ENCODE results near the gene RALGDS.
"Not testable (repeated sequence)": the region's sequence is repeated elsewhere in the genome, so short reads cannot be mapped to it uniquely, and the experiment has no call there.

Gene RALGDS

DNA sequence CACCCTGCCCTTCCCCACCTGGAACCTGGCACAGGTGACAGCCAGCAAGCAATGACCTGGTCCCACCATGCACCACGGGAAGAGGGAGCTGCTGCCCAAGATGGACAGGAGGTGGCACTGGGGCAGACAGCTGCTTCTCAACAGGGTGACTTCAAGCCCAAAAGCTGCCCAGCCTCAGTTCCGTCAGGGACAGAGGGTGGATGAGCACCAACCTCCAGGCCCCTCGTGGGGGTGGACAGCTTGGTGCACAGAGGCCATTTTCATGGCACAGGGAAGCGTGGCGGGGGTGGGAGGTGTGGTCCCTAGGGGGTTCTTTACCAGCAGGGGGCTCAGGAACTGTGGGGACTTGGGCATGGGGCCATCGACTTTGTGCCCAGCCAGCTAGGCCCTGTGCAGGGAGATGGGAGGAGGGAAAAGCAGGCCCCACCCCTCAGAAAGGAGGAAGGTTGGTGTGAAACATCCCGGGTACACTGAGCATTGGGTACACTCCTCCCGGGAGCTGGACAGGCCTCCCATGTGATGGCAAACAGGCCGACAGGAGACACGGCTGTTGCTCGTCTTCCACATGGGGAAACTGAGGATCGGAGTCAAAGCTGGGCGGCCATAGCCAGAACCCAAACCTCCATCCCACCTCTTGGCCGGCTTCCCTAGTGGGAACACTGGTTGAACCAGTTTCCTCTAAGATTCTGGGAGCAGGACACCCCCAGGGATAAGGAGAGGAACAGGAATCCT is 57.4 kb downstream of the RALGDS start:
- FAIRE-seq = no peak

DNA sequence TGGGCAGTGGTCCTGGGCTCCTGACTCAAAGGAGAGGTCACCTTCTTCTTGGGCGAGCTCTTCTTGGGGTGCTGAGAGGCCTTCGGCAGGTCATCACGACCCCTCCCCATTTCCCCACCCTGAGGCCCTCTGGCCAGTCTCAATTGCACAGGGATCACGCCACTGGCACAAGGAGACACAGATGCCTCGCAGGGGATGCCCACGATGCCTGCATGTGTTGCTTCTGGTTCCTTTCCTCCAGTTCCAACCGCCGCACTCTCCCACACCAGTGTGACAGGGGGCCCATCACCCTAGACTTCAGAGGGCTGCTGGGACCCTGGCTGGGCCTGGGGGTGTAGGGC is 57.9 kb downstream of the RALGDS start:
- no peak for FAIRE-seq

DNA sequence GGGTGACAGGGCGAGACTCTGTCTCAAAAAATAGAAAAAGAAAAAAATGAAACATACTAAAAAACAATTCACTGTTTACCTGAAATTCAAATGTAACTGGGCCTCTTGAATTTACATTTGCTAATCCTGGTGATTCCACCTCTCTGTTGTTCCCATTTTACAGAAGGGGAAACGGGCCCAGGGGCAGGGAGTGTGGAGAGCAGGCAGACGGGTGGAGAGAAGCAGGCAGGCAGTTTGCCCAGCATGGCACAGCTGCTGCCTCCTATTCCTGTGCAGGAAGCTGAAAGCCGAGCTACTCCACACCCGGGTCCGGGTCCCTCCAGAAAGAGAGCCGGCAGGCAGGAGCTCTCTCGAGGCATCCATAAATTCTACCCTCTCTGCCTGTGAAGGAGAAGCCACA is 58.5 kb downstream of the RALGDS start:
- not testable (repeated sequence) for FAIRE-seq

DNA sequence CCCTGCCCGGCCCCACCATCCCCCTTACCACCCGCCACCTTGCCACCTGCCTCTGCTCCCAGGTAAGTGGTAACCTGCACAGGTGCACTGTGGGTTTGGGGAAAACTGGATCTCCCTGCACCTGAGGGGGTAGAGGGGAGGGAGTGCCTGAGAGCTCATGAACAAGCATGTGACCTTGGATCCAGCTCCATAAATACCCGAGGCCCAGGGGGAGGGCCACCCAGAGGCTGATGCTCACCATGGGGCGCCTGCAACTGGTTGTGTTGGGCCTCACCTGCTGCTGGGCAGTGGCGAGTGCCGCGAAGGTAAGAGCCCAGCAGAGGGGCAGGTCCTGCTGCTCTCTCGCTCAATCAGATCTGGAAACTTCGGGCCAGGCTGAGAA is 59.3 kb downstream of the RALGDS start, which contains the start of gene CEL:
TSS of gene CEL (plus strand) at position 218 of the 382 bp plus-strand sequence. CDS start at position 240, 22 bp downstream.
- not testable (repeated sequence) for FAIRE-seq

DNA sequence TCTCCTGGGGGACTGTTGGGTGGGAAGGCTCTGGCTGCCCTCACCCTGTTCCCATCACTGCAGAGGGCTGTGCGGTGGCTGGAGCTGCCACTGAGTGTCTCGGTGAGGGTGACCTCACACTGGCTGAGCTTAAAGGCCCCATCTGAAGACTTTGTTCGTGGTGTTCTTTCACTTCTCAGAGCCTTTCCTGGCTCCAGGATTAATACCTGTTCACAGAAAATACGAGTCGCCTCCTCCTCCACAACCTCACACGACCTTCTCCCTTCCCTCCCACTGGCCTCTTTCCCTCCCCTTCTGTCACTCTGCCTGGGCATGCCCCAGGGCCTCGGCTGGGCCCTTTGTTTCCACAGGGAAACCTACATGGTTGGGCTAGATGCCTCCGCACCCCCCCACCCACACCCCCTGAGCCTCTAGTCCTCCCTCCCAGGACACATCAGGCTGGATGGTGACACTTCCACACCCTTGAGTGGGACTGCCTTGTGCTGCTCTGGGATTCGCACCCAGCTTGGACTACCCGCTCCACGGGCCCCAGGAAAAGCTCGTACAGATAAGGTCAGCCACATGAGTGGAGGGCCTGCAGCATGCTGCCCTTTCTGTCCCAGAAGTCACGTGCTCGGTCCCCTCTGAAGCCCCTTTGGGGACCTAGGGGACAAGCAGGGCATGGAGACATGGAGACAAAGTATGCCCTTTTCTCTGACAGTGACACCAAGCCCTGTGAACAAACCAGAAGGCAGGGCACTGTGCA is 59.8 kb downstream of the RALGDS start:
- FAIRE-seq = not testable (repeated sequence)

DNA sequence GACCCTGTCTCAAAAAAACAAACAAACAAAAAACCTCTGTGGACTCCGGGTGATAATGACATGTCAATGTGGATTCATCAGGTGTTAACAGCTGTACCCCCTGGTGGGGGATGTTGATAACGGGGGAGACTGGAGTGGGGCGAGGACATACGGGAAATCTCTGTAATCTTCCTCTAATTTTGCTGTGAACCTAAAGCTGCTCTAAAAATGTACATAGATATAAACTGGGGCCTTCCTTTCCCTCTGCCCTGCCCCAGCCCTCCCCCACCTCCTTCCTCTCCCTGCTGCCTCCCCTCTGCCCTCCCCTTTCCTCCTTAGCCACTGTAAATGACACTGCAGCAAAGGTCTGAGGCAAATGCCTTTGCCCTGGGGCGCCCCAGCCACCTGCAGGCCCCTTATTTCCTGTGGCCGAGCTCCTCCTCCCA is 60.6 kb downstream of the RALGDS start:
- FAIRE-seq = no peak

DNA sequence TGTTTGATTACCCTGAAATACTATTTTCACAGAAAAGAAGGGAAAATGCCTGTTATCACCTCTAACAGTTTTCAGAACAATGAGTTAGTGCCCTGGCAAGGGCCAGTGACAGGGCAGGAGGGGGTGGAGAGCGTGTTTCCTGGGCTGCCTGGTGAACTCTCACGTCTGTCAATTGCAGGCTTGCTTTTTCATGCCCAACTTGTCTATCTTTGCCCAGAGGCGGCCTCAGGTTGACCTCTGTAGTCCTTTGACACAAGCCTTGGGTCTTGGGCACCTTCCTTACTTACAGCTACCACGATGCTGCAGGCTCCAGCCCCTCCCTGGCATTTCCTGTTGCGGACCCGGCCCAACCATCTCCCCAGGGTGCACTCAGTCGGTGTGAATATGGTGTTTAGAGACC is 61.4 kb downstream of the RALGDS start:
- no peak for FAIRE-seq

DNA sequence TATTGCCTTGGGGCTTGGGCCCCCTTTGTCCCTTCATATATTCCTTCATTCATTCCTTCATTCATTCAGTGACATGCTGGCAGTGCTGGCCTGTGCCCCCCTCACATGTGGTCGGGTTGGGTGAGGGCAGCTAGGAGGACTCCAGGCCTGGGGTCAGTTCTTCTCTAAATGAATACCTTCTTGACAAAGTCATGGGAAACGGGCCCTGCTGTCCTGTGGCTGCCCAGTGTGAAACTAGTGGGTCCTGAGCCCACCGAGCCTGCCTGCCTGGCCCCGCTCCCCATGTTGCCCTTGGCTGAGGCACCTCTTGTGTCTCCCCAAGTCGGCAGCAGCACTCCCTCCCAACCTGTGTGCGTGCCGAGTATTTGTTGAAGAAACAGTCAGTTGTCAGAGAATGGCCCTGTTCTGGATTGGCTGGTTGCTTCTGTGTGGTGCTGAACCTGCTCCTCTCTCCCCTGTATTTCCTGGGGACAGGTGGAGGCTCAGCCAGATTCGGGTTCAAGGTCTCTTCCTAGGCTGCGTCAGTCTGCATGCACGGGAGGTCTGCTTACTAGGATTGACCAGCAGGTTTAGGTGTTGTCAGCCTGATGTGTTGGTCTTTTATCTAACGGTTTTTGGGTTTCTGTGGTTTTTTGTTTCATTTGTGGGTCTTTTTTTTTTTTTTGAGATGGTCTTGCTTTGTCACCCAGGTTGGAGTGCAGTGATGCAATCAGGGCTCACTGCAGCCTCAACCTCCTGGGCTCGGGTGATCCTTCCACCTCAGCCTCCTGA is 62.3 kb downstream of the RALGDS start:
- FAIRE-seq = no peak

DNA sequence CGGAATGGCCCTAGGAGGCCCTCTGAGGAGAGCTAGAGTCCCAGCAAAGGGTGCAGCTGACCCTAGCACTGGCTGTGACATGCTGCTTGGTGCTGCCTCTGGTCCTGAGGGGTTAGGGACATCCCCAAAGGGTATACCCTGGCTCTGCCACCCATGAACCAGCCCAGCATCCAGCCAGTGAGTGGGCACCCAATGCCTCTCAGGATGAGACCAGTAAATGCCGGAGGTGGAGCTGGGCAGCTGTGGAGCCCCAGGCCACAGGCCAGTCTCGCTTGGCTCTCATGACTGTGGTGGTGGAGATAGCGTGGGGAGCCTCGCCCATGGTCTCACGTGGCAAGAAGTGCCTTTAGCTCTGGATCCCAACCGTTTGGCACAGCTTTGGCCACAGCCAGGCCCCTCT is 63.0 kb downstream of the RALGDS start:
- no peak for FAIRE-seq

DNA sequence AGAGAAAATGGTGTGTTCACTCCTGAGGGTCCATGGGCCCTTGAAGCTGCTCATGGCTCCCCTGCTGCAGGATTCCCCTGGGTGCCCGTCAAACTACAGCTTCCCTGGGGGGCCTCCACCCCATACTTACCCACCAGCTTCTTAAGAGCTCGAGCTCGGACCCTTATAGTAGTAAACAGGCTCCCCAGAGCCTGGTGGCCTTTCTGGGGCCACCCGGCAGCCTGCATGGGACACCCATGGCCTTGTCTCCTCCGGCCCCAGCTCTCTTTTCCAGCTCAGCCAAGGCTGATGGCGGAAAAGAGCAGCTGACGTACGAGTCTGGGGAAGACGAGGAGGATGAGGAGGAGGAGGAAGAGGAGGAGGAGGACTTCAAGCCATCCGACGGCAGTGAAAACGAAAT is 63.5 kb downstream of the RALGDS start:
- no peak for FAIRE-seq

DNA sequence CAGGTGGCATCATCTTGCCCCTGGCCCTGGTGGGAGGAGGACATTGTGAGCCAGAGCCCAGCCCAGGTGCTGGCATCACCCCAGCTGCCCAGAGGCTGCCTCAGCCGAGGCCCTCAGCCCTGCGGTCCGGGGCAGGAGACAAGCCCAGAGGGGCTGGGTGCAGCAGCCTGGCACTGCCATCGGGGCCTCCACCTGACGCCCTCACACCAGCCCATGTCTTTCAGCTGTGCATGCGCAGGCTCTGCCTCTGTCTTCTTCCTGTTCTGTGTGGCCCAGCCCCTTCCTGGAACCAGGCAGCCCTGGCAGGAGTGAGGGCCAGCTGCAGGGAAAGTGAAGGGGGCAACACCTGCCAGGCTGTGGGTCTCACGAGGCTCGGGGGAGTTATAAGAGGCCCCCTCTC is 64.0 kb downstream of the RALGDS start:
- FAIRE-seq = no peak

DNA sequence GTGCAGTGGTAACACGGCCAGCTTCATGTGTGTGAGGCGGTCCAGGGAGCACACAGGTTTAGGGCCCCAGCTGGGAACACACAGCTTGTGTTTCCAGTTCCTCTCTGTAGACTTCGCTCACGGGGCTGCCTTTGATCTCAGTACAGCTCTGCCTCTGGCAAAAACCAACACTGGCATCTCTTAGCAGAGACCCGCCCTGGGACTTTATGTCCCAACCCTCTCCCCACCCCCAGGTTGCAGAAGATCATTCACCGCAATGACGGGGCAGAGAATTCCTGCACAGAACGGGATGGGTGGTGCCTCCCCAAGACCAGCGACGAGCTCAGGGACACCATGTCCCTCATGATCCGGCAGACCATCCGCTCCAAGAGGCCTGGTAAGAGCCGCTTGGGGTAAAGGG is 64.5 kb downstream of the RALGDS start:
- FAIRE-seq = no peak

DNA sequence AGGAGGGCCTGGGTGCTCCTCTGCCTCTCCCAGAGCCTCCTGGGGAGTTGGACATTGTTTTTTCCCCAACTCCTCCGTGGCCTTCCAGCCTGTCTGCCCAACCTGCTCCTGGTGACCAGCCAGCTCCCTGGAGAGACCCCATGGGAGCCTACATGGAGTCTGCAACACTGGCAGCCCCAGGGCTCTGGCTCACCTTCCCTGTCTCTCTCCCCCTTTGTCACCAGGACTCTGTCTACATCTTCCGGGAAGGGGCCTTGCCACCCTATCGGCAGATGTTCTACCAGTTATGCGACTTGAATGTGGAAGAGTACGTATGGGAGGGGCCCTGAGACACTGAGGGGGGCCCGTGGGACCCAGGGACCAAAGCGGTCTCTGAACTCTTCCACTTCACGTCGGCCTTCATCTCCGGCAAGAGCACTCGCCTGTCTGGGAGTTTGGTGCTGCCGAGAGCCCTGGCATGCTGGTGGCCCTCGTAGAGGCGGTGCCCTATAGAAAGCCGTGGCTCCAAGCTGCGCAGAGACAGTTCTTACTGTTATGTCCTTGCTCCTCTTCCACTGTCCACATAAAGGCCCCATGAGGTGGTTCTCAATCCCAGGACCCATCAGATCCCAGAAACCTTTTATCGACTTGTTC is 65.1 kb downstream of the RALGDS start:
- FAIRE-seq = no peak

DNA sequence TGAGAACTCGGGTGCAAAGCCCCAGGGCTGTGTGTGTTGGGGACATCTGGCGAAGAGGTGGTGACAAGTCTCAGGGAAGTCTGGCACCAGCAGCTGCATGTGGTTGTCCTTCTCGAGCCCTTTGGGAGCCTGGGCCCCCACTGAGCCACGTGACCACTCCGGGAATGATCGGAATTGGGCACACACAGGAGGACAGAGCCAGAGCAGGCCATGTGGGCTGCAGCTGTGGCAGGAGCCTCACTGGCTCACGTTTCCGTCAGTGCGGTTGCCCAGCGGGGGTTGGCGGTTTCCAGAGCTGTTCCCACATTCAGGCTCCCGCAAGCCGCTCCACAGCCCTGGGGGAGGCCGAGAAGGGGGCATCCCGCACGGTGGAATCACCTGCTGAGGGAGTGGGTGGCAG is 66.1 kb downstream of the RALGDS start:
- FAIRE-seq = no peak

DNA sequence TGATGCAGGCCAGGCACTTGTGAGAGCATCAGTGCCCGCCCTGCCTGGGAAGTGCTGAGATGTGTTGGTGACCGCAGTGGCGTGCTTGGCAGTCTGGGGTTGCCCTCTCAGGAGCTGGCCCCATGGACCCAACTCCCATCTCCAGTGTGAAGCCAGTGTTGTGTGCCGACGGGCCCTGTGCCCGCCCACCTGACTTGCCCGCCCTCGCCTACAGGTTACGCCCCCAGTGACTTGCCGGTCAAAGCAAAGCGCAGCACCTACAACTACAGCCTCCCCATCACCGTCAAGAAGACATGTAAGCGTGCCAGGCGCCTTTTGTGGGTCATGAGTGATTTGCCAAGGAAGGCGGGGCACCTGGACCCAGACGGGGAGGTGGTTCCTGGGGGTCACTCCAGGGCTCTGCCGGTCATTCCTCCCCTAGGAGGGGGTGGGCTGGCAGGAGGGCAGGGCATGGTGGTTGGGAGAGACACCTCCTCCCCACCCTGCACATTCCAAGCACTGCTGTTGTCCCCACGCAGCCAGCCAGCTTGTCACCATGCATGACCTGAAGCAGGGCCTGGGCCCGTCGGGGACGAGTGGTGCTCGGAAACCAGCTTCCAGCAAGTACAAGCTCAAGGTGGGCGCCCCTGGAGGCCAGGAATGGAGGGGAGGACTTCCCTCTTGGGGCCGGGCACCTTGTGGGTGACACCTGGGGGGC is 66.7 kb downstream of the RALGDS start:
- FAIRE-seq = no peak

DNA sequence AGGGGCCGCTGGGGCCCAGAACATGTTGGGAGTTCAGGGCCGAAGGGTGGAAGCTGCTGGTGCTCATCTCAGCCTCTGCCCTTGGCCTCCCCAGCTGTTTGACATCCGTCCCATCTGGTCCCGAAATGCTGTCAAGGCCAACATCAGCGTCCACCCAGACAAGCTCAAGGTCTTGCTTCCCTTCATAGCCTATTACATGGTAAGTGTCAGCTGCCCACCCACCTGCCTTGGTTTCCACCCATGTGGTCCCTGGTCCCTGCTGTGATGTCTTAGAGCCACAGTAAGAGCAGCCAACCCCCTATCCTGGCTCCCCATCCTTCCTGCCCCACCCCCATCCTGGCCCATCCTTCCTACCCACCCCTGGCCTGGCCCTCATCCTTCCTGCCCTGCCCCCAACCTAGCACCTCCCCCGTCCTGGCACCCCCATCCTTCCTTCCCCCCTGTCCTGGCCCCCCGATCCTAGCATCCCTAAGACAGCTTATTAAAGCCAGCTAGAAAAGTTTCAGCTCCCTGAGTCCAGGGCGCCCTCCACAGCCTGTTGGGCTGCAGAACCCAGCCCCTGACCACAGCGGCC is 69.0 kb downstream of the RALGDS start:
- FAIRE-seq = no peak

DNA sequence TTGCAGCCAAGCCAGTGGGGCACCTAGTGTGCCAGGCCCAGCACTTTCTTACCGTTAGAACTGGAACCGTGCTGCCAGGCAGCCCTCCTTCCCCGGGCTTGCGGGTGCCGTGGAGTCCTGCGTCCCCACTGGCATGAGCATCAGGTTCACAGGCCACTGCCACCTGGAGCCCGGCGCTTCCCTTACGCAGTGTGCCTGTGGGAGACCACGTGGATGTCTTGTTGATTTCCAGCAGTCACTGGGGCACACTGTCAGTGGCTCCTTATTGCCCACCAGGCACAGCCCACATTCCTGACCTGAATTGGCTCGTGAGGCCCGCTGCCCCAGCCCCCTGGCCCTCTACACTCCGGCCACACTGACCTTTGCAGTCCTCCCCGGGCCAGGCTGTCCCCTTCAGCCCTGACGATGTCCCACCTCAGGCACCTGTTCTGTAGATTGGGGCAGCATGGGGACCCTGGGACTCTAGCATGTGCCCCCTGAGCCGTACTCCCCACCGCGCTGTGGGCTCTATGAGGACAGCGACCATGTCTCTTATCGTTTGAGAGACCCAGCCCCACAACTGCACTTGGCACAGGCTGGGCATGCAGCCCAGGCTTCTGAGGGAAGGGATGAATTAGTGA is 69.6 kb downstream of the RALGDS start:
- FAIRE-seq = no peak

DNA sequence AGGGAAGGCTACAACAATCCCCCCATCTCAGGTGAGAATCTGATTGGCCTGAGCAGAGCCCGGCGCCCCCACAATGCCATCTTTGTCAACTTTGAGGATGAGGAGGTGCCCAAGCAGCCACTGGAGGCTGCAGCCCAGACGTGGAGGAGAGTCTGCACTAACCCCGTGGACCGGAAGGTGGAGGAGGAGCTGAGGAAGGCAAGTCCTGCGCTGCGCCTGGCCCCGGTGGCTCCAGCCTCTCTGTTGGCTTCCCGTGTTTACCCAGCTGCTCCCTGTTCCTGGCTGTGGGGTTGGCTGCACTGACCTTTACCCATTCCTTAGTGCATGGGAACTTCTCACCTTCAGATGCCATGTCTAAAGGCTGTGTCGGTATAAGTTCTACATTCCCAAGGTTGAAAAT is 70.3 kb downstream of the RALGDS start:
- FAIRE-seq = no peak

DNA sequence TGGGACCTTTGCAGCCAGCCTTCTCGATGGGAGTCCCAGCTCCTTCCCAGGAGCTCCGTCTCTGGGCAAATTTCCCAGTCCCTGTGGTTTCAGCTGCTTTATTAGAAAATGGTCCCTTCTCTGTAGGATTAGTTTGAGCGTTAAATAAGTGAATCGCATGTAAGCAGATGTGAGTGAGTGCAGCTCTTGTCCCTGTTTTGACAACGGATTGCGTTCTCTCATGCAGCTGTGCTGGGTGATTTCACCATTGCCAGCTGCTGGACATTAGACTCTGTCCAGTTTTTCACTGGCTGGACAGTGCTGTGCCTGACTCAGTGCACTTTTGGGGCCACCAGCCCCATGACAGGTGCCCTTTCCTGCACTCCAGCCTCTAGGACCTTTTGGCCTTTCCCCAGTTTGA is 70.9 kb downstream of the RALGDS start:
- FAIRE-seq = no peak

DNA sequence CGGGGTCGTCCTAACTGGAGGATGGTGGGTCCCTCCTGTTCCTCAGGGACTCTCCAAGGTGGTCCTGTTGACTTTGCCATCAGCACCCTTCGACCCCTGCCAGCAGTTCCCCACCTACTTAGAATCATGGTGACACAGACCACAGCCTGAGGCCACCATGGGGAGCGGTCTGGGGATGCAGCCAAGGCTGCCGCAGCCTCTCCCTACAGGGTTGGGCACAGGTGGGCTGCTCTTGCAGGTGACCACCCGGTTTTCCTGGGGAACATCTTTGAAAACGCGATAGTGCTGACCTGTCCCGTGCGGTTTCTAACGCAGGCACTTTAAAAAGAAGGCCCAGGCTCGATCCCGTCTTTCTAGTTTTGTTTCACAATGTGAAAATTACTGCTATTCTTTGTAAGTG is 72.0 kb downstream of the RALGDS start:
- FAIRE-seq = no peak

DNA sequence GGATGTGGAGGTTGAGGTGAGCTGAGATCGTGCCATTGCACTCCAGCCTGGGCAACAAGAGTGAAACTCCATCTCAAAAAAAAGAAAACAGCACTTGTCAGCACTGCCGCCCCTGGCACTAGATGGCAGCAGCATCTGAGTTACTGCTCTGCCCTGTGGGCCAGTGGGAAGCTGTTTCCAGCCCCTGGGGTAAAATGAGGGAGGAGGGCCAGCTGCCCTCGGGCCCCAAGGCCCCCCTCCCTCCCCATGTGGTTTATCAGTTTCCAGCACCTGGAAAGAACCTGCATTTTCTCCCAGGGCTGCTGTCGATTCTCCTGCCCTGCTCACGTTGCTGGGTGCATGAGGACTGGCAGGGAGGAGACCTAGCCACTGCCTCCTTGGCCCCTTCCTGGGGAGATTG is 72.4 kb downstream of the RALGDS start:
- no peak for FAIRE-seq
